GM12878 (cell line): Measurements from ENCODE around the gene IL1R2. TPM values are rescaled to one million over a fixed set of nuclear protein-coding genes. Genes with fewer than 3 reads are reported as not detected.

Experiments used
- ATAC-seq: fragments of 200-7000 bp; cut with Tn5 transposase; 3 replicates; pipeline ENCODE4 v1.9.1; 2020; ENCODE audit warnings: mild to moderate bottlenecking, moderate library complexity
- BruUV-seq: library from RNA; stranded (reverse); fragments of 400-500 nt; replicated peaks from 2 replicates; lab custom pipeline; 2021; lab: Mats Ljungman, UMichigan
- CTCF ChIA-PET: fragments of 300-600 bp; sonication (Branson Sonifier 250); formaldehyde crosslinking; extraction: SDS; loops from one replicate; lab custom pipeline; 2021; ENCODE audit warnings: inconsistent platforms; lab: Yijun Ruan, JAX
- POLR2A ChIA-PET: fragments of 350-600 bp; formaldehyde crosslinking; extraction: SDS; loops from one replicate; lab custom pipeline; 2021; ENCODE audit warnings: inconsistent platforms; lab: Charles Lee
- RAD21 ChIA-PET: fragments of 300-600 bp; sonication (Branson Sonifier 250); formaldehyde crosslinking; loops from one replicate; lab custom pipeline; 2023; ENCODE audit warnings: antibody characterized with exemption; ENCODE audit not compliant: unreplicated experiment; lab: Charles Lee
- SMC1A ChIA-PET: fragments of 300-600 bp; sonication (Branson Sonifier 250); formaldehyde crosslinking; loops from one replicate; lab custom pipeline; 2023; ENCODE audit not compliant: unreplicated experiment, uncharacterized antibody; lab: Charles Lee
- DNase-seq: peaks from one replicate; pipeline ENCODE4 v3.0.0-alpha.2; 2011; ENCODE audit warnings: low read depth, low spot score
- FAIRE-seq: peaks from 3 replicates; lab custom pipeline; 2011; peaks lifted over from hg19 to GRCh38; lab: Jason Lieb, UNC
- H2AFZ ChIP-seq: 2 replicates; pipeline ENCODE4 v1.6.0; 2011; ENCODE audit warnings: low read depth, low read length, control low read depth; ENCODE audit not compliant: control insufficient read depth
- H3K27ac ChIP-seq: 2 replicates; pipeline ENCODE4 v1.5.1; 2011; ENCODE audit warnings: control low read depth; ENCODE audit not compliant: control insufficient read depth, insufficient read depth
- H3K27me3 ChIP-seq, 2 experiments: replicated peaks in 1 of 2; 2 replicates each; pipeline versions ENCODE4 v1.6.0 to v1.6.1; 2011; ENCODE audit warnings: low read length in 1 of 2; ENCODE audit not compliant: control insufficient read depth in 2 of 2, insufficient read depth in 2 of 2
- H3K36me3 ChIP-seq, 2 experiments: 2 replicates each; pipeline ENCODE4 v1.5.1; 2011; ENCODE audit warnings: low read length in 1 of 2; ENCODE audit not compliant: control insufficient read depth in 2 of 2, insufficient read depth in 2 of 2
- H3K4me1 ChIP-seq: 2 replicates; pipeline ENCODE4 v1.6.1; 2011; ENCODE audit warnings: mild to moderate bottlenecking, low read length, moderate library complexity, mixed read lengths; ENCODE audit not compliant: control insufficient read depth, insufficient read depth
- H3K4me2 ChIP-seq: 2 replicates; pipeline ENCODE4 v1.6.0; 2011; ENCODE audit warnings: control low read depth; ENCODE audit not compliant: control insufficient read depth, insufficient read depth
- H3K4me3 ChIP-seq: fragments of 200-600 bp; sonication (generic); 2 replicates; pipeline ENCODE4 v1.5.1; 2016
- H3K79me2 ChIP-seq: 2 replicates; pipeline ENCODE4 v1.6.0; 2011; ENCODE audit warnings: low read length; ENCODE audit not compliant: control insufficient read depth, insufficient read depth
- H3K9ac ChIP-seq: 2 replicates; pipeline ENCODE4 v1.8.0; 2011; ENCODE audit warnings: low read length, control low read depth, mixed read lengths; ENCODE audit not compliant: control insufficient read depth, insufficient read depth
- H3K9me3 ChIP-seq: replicated peaks from 3 replicates; pipeline ENCODE4 v1.5.1; 2011; ENCODE audit warnings: mild to moderate bottlenecking, low read length; ENCODE audit not compliant: control insufficient read depth, insufficient read depth
- H4K20me1 ChIP-seq: 2 replicates; pipeline ENCODE4 v1.6.0; 2011; ENCODE audit not compliant: control insufficient read depth, insufficient read depth
- ASH2L ChIP-seq: fragments of 300-600, 200-600 bp; sonication (generic); IDR thresholded peaks from 2 replicates; pipeline ENCODE4 v1.6.1; 2017; ENCODE audit warnings: low read depth, mild to moderate bottlenecking, borderline replicate concordance
- BCL11A ChIP-seq: IDR thresholded peaks from 2 replicates; pipeline ENCODE4 v1.6.1; 2011; ENCODE audit warnings: low read depth, low read length
- NBN ChIP-seq: fragments of 450-650 bp; IDR thresholded peaks from 2 replicates; pipeline ENCODE4 v1.6.1; 2016
- SPI1 ChIP-seq: IDR thresholded peaks from 2 replicates; pipeline ENCODE4 v1.6.1; 2011; ENCODE audit warnings: low read depth, mild to moderate bottlenecking, low read length, moderate library complexity, borderline replicate concordance; ENCODE audit not compliant: insufficient read depth
- ZBTB4 ChIP-seq: fragments of 450-650 bp; formaldehyde crosslinking; IDR thresholded peaks from 2 replicates; pipeline ENCODE4 v1.4.0; 2022; ENCODE audit warnings: mild to moderate bottlenecking, moderate library complexity
- ZNF24 ChIP-seq: fragments of 450-650 bp; IDR thresholded peaks from 2 replicates; pipeline ENCODE4 v1.6.1; 2017; ENCODE audit warnings: antibody characterized with exemption, mild to moderate bottlenecking
- WGBS: methylation state at CpG from one replicate; pipeline ENCODE4 v1.1.6; 2016; ENCODE audit warnings: low lambda C conversion rate; ENCODE audit not compliant: insufficient replicate concordance, insufficient coverage; ENCODE audit errors: missing lambda C conversion rate; 5-methylcytosine and 5-hydroxymethylcytosine counted together
- in situ Hi-C: fragments of 300-500 bp; cut with MboI; formaldehyde crosslinking; loops from 9 replicates; pipeline ENCODE4 v1.14.3; 2018; ENCODE audit warnings: mixed read lengths
- intact Hi-C: fragments of 100-400 bp; cut with micrococcal nuclease; formaldehyde crosslinking; loops from one replicate; pipeline ENCODE4 v1.14.2; 2022; ENCODE audit not compliant: unreplicated experiment
- polyA plus RNA-seq, 11 experiments: library from polyadenylated mRNA; depleted of rRNA in 4 of 11; unstranded in 6 of 11; stranded (reverse) in 5 of 11; fragments of >200 nt; fragmentation: Nextera tagmentation in 4 of 11; fragmentation: Illumina TruSeq in 1 of 11; extraction: Ambion mirVana in 4 of 11; extraction: Trizol in 1 of 11; gene quantifications; 1 replicate in 1 of 11; 2 replicates in 10 of 11; pipeline versions ENCODE4 v1.2.1 to v1.2.3, GENCODE V29; 2011 to 2016; ENCODE audit warnings: inconsistent platforms in 2 of 11, missing spikeins in 2 of 11, low read depth in 1 of 11
- total RNA-seq, 4 experiments: library from RNA; depleted of rRNA in 3 of 4; stranded (reverse); fragments of >200 nt in 3 of 4; fragmentation: Illumina TruSeq in 1 of 4; extraction: Trizol in 1 of 4; gene quantifications; 2 replicates each; pipeline versions ENCODE4 v1.2.1 to v1.2.3, GENCODE V29; 2013 to 2021

IL1R2 gene
- total and polyA plus RNA-seq, 10 of the 15 experiments (the other 5 are each of a cell fraction or from before 2014, with no cell fraction given): 0.44 to 6.4 (median 0.62) TPM

GRCh38 chr2:101967826-101968513 lies 23.8 kb upstream of the IL1R2 start:
- H3K4me2 ChIP-seq: no peak overlapping the region
- ChIA-PET RAD21 (no interaction called here), POLR2A (no interaction called here), SMC1A (no interaction called here), CTCF (no interaction called here)
- in situ Hi-C loops: no loop called here
- H3K9ac ChIP-seq: no peak overlapping the region
- no peak overlapping the region for H3K4me3 ChIP-seq
- peaks cover 2% of the 10 kb centered on the region; the same call in 2 of the 3 replicates for H3K9me3 ChIP-seq
- ATAC-seq (no peak), FAIRE-seq (no peak), DNase-seq (no peak)
- no TSS peak for BruUV-seq
- H3K4me1 ChIP-seq: no peaks in the 10 kb centered on the region
- H4K20me1 ChIP-seq: no peaks in the 10 kb centered on the region
- intact Hi-C loops: no loop called here
- no peak overlapping the region for H2AFZ ChIP-seq
- H3K27me3 ChIP-seq: peaks cover 0 to 3% of the 10 kb centered on the region in 2 experiments; a peak in 1 of 4 replicates
- H3K79me2 ChIP-seq: no peaks in the 10 kb centered on the region
- H3K27ac ChIP-seq: no peak overlapping the region
- WGBS: 51% methylated on average over 7 of the region's 7 CpGs
- no peaks in the 10 kb centered on the region for H3K36me3 ChIP-seq
- TF ChIP-seq SPI1 (no peak), BCL11A (no peak), NBN (no peak), ZBTB4 (no peak), ZNF24 (no peak), ASH2L (no peak)
